Trophoblast cell (in vitro differentiated cells and primary cell): ENCODE measurements around the gene PLXDC1.
A peak's percentile ranks its signal among the peaks of the same experiment; 100 is the strongest.

Experiments
- DNase-seq, 2 donors: peaks; one replicate each; pipeline ENCODE4 v3.0.0-alpha.2; 2016
- H2AFZ ChIP-seq: 2 replicates; pipeline ENCODE4 v1.6.1; 2013; ENCODE audit warnings: low read length, moderate library complexity, mild to moderate bottlenecking; ENCODE audit not compliant: insufficient read depth, poor library complexity
- H2AK5ac ChIP-seq: 2 replicates; pipeline ENCODE4 v1.6.1; 2013; ENCODE audit warnings: mild to moderate bottlenecking, low read length
- H2BK120ac ChIP-seq: 2 replicates; pipeline ENCODE4 v1.6.1; 2013; ENCODE audit warnings: low read length, mild to moderate bottlenecking, moderate library complexity; ENCODE audit not compliant: insufficient read depth, poor library complexity
- H2BK12ac ChIP-seq: 2 replicates; pipeline ENCODE4 v1.6.1; 2013; ENCODE audit warnings: mild to moderate bottlenecking, low read length, moderate library complexity
- H2BK5ac ChIP-seq: 2 replicates; pipeline ENCODE4 v1.6.1; 2013; ENCODE audit warnings: low read length, low read depth, moderate library complexity, mild to moderate bottlenecking; ENCODE audit not compliant: poor library complexity
- H3K14ac ChIP-seq: 2 replicates; pipeline ENCODE4 v1.6.1; 2013; ENCODE audit warnings: mild to moderate bottlenecking, low read length
- H3K18ac ChIP-seq: 2 replicates; pipeline ENCODE4 v1.6.1; 2013; ENCODE audit warnings: mild to moderate bottlenecking, low read length
- H3K23ac ChIP-seq: 2 replicates; pipeline ENCODE4 v1.6.1; 2013; ENCODE audit warnings: low read length
- H3K27ac ChIP-seq: 2 replicates; pipeline ENCODE4 v1.5.1; 2013; ENCODE audit warnings: low read depth, mild to moderate bottlenecking, inconsistent platforms, low read length, moderate library complexity
- H3K27me3 ChIP-seq: 2 replicates; pipeline ENCODE4 v1.6.1; 2013; ENCODE audit warnings: inconsistent platforms, mild to moderate bottlenecking, low read length, moderate library complexity; ENCODE audit not compliant: insufficient read depth
- H3K36me3 ChIP-seq, 2 experiments: 1 replicate in 1 of 2; 2 replicates in 1 of 2; pipeline ENCODE4 v1.6.1; 2013; ENCODE audit warnings: low read length in 2 of 2, mild to moderate bottlenecking in 2 of 2, moderate library complexity in 1 of 2; ENCODE audit not compliant: insufficient read depth in 2 of 2, control insufficient read depth in 1 of 2
- H3K4ac ChIP-seq: 2 replicates; pipeline ENCODE4 v1.6.1; 2013; ENCODE audit warnings: low read depth, mild to moderate bottlenecking, low read length, moderate library complexity
- H3K4me1 ChIP-seq, 2 experiments: 1 replicate in 1 of 2; 2 replicates in 1 of 2; pipeline ENCODE4 v1.6.1; 2013; ENCODE audit warnings: low read length in 2 of 2, mild to moderate bottlenecking in 2 of 2, moderate library complexity in 1 of 2; ENCODE audit not compliant: insufficient read depth in 2 of 2, control insufficient read depth in 1 of 2
- H3K4me2 ChIP-seq: 2 replicates; pipeline ENCODE4 v1.6.1; 2013; ENCODE audit warnings: inconsistent platforms, mild to moderate bottlenecking, low read length, moderate library complexity
- H3K4me3 ChIP-seq: 2 replicates; pipeline ENCODE4 v1.5.1; 2013; ENCODE audit warnings: mild to moderate bottlenecking, low read depth, low read length, inconsistent platforms
- H3K79me1 ChIP-seq: one replicate; pipeline ENCODE4 v1.6.1; 2013; ENCODE audit warnings: low read length
- H3K79me2 ChIP-seq: 2 replicates; pipeline ENCODE4 v1.6.1; 2013; ENCODE audit warnings: low read length, mild to moderate bottlenecking; ENCODE audit not compliant: control insufficient read depth, insufficient read depth, poor library complexity
- H3K9ac ChIP-seq: 2 replicates; pipeline ENCODE4 v1.6.1; 2013; ENCODE audit warnings: mild to moderate bottlenecking, low read length
- H3K9me3 ChIP-seq: 2 replicates; pipeline ENCODE4 v1.6.1; 2013; ENCODE audit warnings: low read depth, mild to moderate bottlenecking, control low read depth, inconsistent platforms, low read length; ENCODE audit not compliant: insufficient read depth
- H4K12ac ChIP-seq: 2 replicates; pipeline ENCODE4 v1.6.1; 2013; ENCODE audit warnings: low read depth, mild to moderate bottlenecking, low read length, moderate library complexity
- H4K8ac ChIP-seq: 2 replicates; pipeline ENCODE4 v1.6.1; 2013; ENCODE audit warnings: low read depth, mild to moderate bottlenecking, low read length, moderate library complexity
- H4K91ac ChIP-seq: one replicate; pipeline ENCODE4 v1.6.1; 2013; ENCODE audit warnings: low read depth, mild to moderate bottlenecking, low read length, moderate library complexity
- WGBS: extraction: QIAGEN DNeasy Blood & Tissue Kit; methylation state at CpG from one replicate; pipeline ENCODE4 v1.1.7; 2013; ENCODE audit warnings: missing lambda C conversion rate; ENCODE audit not compliant: insufficient read length, insufficient coverage; ENCODE audit errors: extremely low coverage; 5-methylcytosine and 5-hydroxymethylcytosine counted together

PLXDC1 gene

GRCh38 chr17:39166437-39167335, 15.2 kb upstream of the PLXDC1 start:
- no peak overlapping the region for H4K8ac ChIP-seq
- H3K9ac ChIP-seq = no peak overlapping the region
- H3K27ac ChIP-seq = no peak overlapping the region
- no peak overlapping the region for H3K18ac ChIP-seq
- no peak overlapping the region for H3K14ac ChIP-seq
- no peak overlapping the region for H4K12ac ChIP-seq
- H3K36me3 ChIP-seq = no peaks in the 10 kb centered on the region
- no peak overlapping the region for H3K4ac ChIP-seq
- no peak overlapping the region for H2AFZ ChIP-seq
- no peaks in the 10 kb centered on the region for H3K9me3 ChIP-seq
- peaks cover 3% of the 10 kb centered on the region for H3K79me2 ChIP-seq
- peaks cover 4% of the 10 kb centered on the region for H3K79me1 ChIP-seq
- no peak overlapping the region for H3K4me2 ChIP-seq
- peaks cover 9% of the 10 kb centered on the region for H3K27me3 ChIP-seq
- no peak overlapping the region for H4K91ac ChIP-seq
- DNase-seq = no peak
- H2BK120ac ChIP-seq = no peak overlapping the region
- no peak overlapping the region for H2BK5ac ChIP-seq
- H2BK12ac ChIP-seq = no peak overlapping the region
- H3K4me3 ChIP-seq = no peak overlapping the region
- H3K4me1 ChIP-seq = peaks cover 17 to 19% of the 10 kb centered on the region in 2 experiments
- H2AK5ac ChIP-seq = no peak overlapping the region
- no peak overlapping the region for H3K23ac ChIP-seq
- no CpG with 5 or more reads among the region's 7 CpGs for WGBS

- peaks cover 3% of the 10 kb centered on the region for H3K79me2 ChIP-seq
- peak within 1 kb of the TSS; percentile 81 for H4K8ac ChIP-seq
- no CpG with 5 or more reads among the region's 17 CpGs for WGBS
- no peak within 1 kb of the TSS for H3K4ac ChIP-seq
- H3K9me3 ChIP-seq = no peaks in the 10 kb centered on the region
- H3K4me1 ChIP-seq = peaks cover 17 to 19% of the 10 kb centered on the region in 2 experiments
- H2BK120ac ChIP-seq = no peak within 1 kb of the TSS
- H3K27me3 ChIP-seq = peaks cover 9% of the 10 kb centered on the region
- peak within 1 kb of the TSS; percentile 68 for H3K4me3 ChIP-seq
- no peak within 1 kb of the TSS for H4K12ac ChIP-seq
- no peak within 1 kb of the TSS for H2BK5ac ChIP-seq
- H3K4me2 ChIP-seq = peak within 1 kb of the TSS; percentile 90
- peak within 1 kb of the TSS; percentile 49 for H3K14ac ChIP-seq
- no peak within 1 kb of the TSS for H2BK12ac ChIP-seq
- peak within 1 kb of the TSS; percentile 64 for H4K91ac ChIP-seq
- H3K79me1 ChIP-seq = peaks cover 4% of the 10 kb centered on the region
- H3K27ac ChIP-seq = no peak within 1 kb of the TSS
- H2AFZ ChIP-seq = peak within 1 kb of the TSS; percentile 88
- no peak within 1 kb of the TSS for H2AK5ac ChIP-seq
- DNase-seq = no peak
- H3K18ac ChIP-seq = peak within 1 kb of the TSS; percentile 50
- H3K36me3 ChIP-seq = no peaks in the 10 kb centered on the region
- no peak within 1 kb of the TSS for H3K23ac ChIP-seq
- H3K9ac ChIP-seq = peak within 1 kb of the TSS; percentile 11
These were observed 14.5 kb upstream of the PLXDC1 start, which contains the start of gene ARL5C for GRCh38 chr17:39165841-39166349. TSS of gene ARL5C (minus strand) at chr17:39166161. CDS start at chr17:39165760, 401 bp downstream.

GRCh38 chr17:39165178-39165840, 13.9 kb upstream of the PLXDC1 start:
- Histone ChIP-seq H3K18ac (peak overlapping the region; percentile 50), H3K9me3 (no peaks in the 10 kb centered on the region), H3K36me3 (no peaks in the 10 kb centered on the region), H3K9ac (peak overlapping the region; percentile 11), H3K79me1 (peaks cover 4% of the 10 kb centered on the region), H3K27ac (no peak overlapping the region), H2AFZ (peak overlapping the region; percentile 88), H4K91ac (peak overlapping the region; percentile 64), H3K27me3 (peaks cover 9% of the 10 kb centered on the region), H3K4me3 (peak overlapping the region; percentile 68), H2BK5ac (no peak overlapping the region), H2AK5ac (no peak overlapping the region), H2BK120ac (no peak overlapping the region), H3K23ac (no peak overlapping the region), H3K79me2 (peaks cover 3% of the 10 kb centered on the region), H4K8ac (peak overlapping the region; percentile 81), H3K4me1 (peaks cover 17 to 19% of the 10 kb centered on the region in 2 experiments), H2BK12ac (no peak overlapping the region), H3K14ac (peak overlapping the region; percentile 49), H4K12ac (no peak overlapping the region), H3K4ac (no peak overlapping the region), H3K4me2 (peak overlapping the region; percentile 90)
- no peak for DNase-seq
- no CpG with 5 or more reads among the region's 51 CpGs for WGBS

GRCh38 chr17:39164675-39165143, 13.3 kb upstream of the PLXDC1 start:
- H4K8ac ChIP-seq = peak overlapping the region; percentile 81
- H3K27ac ChIP-seq = no peak overlapping the region
- peaks cover 17 to 19% of the 10 kb centered on the region in 2 experiments for H3K4me1 ChIP-seq
- no peaks in the 10 kb centered on the region for H3K9me3 ChIP-seq
- H3K36me3 ChIP-seq = no peaks in the 10 kb centered on the region
- H3K4me2 ChIP-seq = peak overlapping the region; percentile 90
- peak overlapping the region; percentile 88 for H2AFZ ChIP-seq
- peaks cover 3% of the 10 kb centered on the region for H3K79me2 ChIP-seq
- no CpG with 5 or more reads among the region's 15 CpGs for WGBS
- H3K23ac ChIP-seq = no peak overlapping the region
- no peak overlapping the region for H2BK5ac ChIP-seq
- H3K14ac ChIP-seq = peak overlapping the region; percentile 49
- H2AK5ac ChIP-seq = no peak overlapping the region
- H3K18ac ChIP-seq = peak overlapping the region; percentile 50
- no peak overlapping the region for H4K12ac ChIP-seq
- H3K79me1 ChIP-seq = peaks cover 4% of the 10 kb centered on the region
- no peak overlapping the region for H2BK120ac ChIP-seq
- peak overlapping the region; percentile 68 for H3K4me3 ChIP-seq
- peak overlapping the region; percentile 11 for H3K9ac ChIP-seq
- DNase-seq = peak; percentile 54 to 69
- peak overlapping the region; percentile 64 for H4K91ac ChIP-seq
- no peak overlapping the region for H3K4ac ChIP-seq
- peaks cover 9% of the 10 kb centered on the region for H3K27me3 ChIP-seq
- H2BK12ac ChIP-seq = no peak overlapping the region
